SK-N-SH (cell line): ENCODE results near the gene KRT84.

ENCODE experiments used
- CTCF ChIP-seq: fragments of 200-600 bp; sonication (generic); IDR thresholded peaks from 2 replicates; pipeline ENCODE4 v1.6.1; 2017; ENCODE audit warnings: antibody characterized with exemption, mild to moderate bottlenecking, moderate library complexity
- FOXJ3 ChIP-seq: sonication (generic); formaldehyde crosslinking; IDR thresholded peaks from 2 replicates; pipeline ENCODE4 v1.5.1; 2020; ENCODE audit warnings: mild to moderate bottlenecking, missing genetic modification reagents
- JUND ChIP-seq: IDR thresholded peaks from 2 replicates; pipeline ENCODE4 v1.4.0; 2012
- POLR2AphosphoS5 ChIP-seq: IDR thresholded peaks from 2 replicates; pipeline ENCODE4 v1.6.1; 2012; ENCODE audit warnings: low read depth, low read length
- SIN3A ChIP-seq: IDR thresholded peaks from 2 replicates; pipeline ENCODE4 v1.6.1; 2012; ENCODE audit warnings: low read depth, mild to moderate bottlenecking, low read length, moderate library complexity, borderline replicate concordance
- TAF1 ChIP-seq: IDR thresholded peaks from 2 replicates; pipeline ENCODE4 v1.6.1; 2012; ENCODE audit warnings: low read depth, mild to moderate bottlenecking, low read length, moderate library complexity, borderline replicate concordance

GRCh38 chr12:52370926-52371608 is 14.4 kb downstream of the KRT84 start:
- TF ChIP-seq CTCF = no peak
- TF ChIP-seq SIN3A = no peak
- TF ChIP-seq FOXJ3 (CRISPR knock-in tag) = no peak
- no peak for TF ChIP-seq TAF1
- no peak for TF ChIP-seq POLR2AphosphoS5
- TF ChIP-seq JUND = no peak
